NCI-H460 (cell line): Measurements from ENCODE around the gene TMEM59. TPM values are rescaled to one million over a fixed set of nuclear protein-coding genes. Genes with fewer than 3 reads are reported as not detected.
"Not testable (repeated sequence)": the region's sequence is repeated elsewhere in the genome, so short reads cannot be mapped to it uniquely, and the experiment has no call there.

Source experiments
- DNase-seq: peaks from one replicate; pipeline ENCODE4 v3.0.0-alpha.2; 2016; ENCODE audit warnings: low read depth; ENCODE audit errors: extremely low read depth
- total RNA-seq: library from RNA; depleted of rRNA; stranded (reverse); fragments of >200 nt; shearing (Covaris generic); gene quantifications from 2 replicates; pipeline ENCODE4 v1.2.3, GENCODE V29; 2014

The TMEM59 gene
- total RNA-seq, 1 experiment from 2014 or later = 161 TPM

GRCh38 chr1:54014009-54014629 lies 38.9 kb downstream of the TMEM59 start:
- DNase-seq = no peak

DNA sequence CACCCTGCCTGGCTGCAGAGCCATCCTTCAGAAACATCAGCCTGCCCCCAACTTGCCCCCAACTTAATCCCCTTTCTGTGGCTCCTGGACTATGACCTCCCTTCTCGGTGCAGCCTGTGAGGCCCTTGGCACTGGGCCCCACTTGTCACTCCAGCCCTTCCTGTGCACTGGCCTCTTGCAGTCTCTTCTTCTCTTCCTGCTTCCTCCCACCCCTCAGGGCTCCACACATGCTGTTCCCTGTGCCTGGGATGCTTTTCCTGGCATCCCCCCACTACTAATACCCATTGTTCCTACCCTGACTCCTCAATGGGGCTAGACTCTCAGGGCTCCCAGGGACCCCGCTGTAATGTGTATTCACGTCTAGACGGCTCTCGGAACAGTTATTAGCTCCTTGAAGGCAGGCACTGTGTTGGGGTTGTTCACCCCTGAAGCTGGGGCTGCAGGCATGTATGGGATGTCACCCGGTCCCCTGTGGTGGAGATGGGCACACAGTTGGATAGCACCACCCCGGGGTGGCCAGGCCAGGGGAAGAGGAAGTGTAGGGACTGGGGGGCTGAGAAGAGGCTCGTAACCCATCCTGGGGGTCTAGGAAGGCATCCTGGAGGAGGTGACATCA lies 39.5 kb downstream of the TMEM59 start:
- DNase-seq = no peak

- no peak for DNase-seq
Observed at GRCh38 chr1:54012863-54013262, 40.1 kb downstream of the TMEM59 start.

DNA sequence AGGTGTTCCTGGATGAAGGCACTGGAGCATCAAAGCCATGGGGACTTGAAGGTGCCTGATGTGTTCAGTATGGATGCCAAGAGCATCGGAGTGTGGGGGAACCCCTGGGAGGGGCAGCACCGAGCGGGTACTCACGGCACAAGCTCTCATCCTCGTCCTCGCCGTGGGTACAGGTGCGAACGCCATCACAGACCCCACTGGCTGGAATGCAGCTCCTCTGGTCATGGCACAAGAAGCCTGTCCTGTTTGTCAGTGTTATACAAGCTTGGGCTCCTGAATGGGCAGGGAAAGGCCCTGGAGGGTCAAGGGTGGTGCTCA lies 41.0 kb downstream of the TMEM59 start:
- DNase-seq = no peak

- no peak for DNase-seq
Observed at GRCh38 chr1:54011316-54012007, 41.5 kb downstream of the TMEM59 start.

DNA sequence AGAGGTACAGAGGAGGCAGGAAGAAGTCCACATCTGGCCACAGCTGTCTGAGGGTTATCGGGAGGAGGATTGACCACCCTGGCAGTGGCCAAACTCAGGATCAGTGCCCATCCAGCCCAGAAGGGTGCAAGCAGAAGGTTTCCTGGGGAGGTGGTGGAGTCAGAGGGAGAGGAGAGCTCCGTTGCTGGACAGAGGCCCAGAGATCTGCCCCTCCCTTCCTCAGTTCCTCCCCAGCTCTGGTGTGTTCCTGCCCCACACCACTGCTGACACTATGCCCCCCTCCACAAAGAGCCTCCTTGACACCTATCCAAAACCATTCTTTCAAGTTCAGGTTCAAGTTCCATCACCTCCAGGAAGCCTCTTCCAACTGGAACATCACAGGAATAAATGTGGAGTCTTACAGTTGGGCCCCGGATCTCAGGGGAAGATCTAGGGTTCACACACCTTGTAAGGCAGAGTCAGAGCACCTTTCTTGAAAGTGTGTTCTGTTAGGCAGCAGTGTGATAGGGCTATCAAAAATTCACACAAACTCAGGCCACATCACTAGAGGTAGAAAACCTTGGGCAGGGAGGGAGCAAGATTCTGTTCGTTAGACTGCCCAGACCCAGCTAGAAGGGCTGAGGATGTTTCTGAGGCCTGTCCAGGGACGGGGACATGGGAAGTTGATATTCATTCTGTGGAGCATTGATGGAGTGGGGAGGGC lies 42.4 kb downstream of the TMEM59 start:
- no peak for DNase-seq

- no peak for DNase-seq
Observed at GRCh38 chr1:54009406-54009805, 43.6 kb downstream of the TMEM59 start.

DNA sequence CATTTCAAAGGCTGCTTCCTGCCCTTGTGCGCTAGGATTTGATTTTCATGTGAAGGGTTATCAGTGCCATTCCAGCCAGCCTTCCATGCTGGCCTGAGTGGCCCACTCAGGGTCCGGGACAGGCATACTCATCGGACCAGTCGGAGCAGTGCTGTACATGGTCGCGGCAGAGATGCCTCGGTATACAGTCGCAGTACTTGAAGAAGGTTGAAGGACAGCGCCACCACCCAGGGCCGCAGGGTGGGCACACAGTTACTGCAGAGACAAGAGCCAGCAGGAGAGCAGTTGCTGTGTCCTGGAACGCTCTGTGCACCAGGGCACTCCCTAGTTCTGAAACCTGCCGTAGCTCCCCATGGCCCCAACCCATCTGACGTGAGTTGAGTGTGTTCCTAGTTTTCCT lies 44.1 kb downstream of the TMEM59 start:
- DNase-seq = no peak

GRCh38 chr1:54007613-54008012 lies 45.4 kb downstream of the TMEM59 start:
- no peak for DNase-seq

DNA sequence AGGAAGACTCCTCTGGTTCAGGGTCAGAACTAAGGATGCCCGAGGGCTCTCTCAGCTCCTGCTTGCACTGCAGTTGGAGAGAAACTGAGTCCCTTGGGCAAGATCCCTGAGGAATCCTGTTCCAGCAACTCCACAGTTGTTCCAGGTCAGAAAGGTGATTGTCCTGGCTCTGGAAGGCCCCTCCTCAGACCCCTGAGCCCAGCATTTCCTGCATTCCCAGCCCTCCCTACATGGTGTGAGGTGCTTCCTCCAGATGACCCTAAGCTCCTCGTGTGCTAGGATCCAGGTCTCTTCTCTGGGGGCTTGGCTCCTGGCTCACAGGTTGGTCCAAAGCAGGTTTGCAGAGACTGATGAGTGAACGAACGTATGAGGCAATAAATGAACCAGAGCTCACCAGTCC lies 46.5 kb downstream of the TMEM59 start:
- DNase-seq = no peak

DNA sequence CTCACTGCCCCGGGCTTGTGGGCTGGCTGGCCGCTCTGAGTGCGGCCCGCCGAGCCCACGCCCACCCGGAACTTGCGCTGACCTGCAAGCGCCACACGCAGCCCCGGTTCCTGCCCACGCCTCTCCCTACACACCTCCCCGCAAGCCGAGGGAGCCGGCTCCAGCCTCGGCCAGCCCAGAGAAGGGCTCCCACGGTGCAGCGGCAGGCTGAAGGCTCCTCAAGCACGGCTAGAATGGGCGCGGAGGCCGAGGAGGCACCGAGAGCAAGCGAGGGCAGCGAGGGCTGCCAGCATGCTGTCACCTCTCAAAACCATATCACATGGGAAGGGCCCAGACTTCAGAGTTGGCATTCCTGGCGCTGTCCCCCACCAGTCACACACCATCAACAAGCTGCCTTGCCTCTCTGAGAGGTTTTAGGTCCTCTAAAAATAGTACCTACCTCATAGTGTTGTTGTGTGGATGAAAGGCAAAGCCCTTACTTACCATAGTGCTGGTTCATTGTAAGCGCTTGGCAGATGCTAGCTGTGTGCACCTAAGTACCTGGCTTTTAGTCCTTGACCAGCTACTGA lies 48.4 kb downstream of the TMEM59 start:
- no peak for DNase-seq

DNA sequence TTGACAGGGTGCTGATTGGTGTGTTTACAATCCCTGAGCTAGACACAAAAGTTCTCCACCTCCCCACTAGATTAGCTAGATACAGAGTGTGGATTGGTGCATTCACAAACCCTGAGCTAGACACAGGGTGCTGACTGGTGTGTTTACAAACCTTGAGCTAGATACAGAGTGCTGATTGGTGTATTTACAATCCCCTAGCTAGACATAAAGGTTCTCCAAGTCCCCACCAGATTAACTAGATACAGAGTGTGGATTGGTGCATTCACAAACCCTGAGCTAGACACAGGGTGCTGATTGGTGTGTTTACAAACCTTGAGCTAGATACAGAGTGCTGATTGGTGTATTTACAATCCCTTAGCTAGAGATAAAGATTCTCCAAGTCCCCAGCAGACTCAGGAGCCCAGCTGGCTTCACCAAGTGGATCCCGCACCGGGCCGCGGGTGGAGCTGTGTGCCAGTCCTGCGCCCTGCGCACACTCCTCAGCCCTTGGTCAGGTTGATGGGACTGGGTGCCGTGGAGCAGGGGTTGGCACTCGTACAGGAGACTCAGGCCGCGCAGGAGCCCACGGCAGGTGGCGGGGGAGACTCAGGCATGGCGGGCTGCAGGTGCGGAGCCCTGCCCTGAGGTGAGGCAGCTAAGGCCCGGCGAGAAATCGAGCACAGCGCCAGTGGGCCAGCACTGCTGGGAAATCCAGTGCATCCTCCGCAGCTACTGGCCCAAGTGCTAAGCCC lies 49.1 kb downstream of the TMEM59 start:
- DNase-seq = not testable (repeated sequence)

DNA sequence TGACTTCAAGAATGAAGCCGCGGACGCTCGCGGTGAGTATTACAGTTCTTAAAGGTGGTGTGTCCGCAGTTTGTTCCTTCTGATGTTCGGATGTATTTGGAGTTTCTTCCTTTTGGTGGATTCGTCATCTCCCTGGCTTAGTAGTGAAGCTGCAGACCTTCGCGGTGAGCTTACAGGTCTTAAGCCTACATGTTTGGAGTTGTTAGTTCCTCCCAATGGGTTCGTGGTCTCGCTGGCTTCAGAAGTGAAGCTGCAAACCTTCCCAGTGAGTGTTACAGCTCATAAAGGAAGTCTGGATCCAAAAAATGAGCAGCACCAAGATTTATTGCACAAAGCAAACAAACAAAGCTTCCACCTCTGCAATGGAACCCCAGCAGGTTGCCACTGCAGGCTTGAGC lies 49.8 kb downstream of the TMEM59 start:
- DNase-seq = no peak

GRCh38 chr1:54002544-54003248 lies 50.3 kb downstream of the TMEM59 start:
- DNase-seq = no peak

GRCh38 chr1:54001591-54001990 lies 51.4 kb downstream of the TMEM59 start:
- DNase-seq = no peak

DNA sequence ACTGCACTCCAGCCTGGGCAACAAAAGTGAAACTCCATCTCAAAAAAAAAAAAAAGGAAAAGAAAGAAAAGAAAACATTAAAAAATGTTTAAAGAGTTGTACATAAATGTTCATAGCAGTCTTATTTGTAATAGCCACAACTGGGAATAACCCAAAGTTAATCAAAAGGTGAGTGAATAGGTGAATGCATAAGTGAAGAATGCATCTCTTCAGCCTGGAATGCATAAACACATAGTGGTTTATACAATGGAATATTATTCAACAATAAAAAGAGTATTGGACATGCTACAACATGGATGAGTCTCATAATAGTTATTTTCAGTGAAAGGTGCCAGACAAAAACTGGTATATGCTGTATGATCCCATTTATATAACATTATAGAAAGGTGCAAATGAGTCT lies 53.1 kb downstream of the TMEM59 start:
- DNase-seq = no peak

GRCh38 chr1:53998223-53998622 lies 54.8 kb downstream of the TMEM59 start:
- no peak for DNase-seq

- DNase-seq = no peak
Observed at GRCh38 chr1:53995683-53996082, 57.3 kb downstream of the TMEM59 start.

DNA sequence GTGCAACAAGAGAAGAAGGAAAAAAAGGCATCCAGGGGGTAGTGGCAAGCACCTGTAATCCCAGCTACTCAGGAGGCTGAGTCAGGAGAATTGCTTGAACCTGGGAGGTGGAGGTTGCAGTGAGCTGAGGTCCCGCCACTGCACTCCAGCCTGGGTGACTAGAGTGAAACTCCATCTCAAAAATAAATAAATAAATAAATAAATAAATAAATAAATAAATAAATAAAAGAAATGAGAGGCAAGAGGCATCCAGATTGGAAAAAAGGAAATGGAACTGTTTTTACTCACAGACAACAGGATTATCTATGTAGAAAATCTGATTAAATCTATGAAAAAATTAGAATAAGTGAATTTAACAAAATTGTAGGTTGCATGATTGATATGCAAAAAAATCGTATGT lies 58.5 kb downstream of the TMEM59 start:
- not testable (repeated sequence) for DNase-seq
